GM18907 (cell line): ENCODE measurements around the gene EPM2A.
"Not testable (repeated sequence)": the region's sequence is repeated elsewhere in the genome, so short reads cannot be mapped to it uniquely, and the experiment has no call there.

Experiments used
- ATAC-seq: cut with Tn5 transposase; IDR thresholded peaks from one replicate; pipeline ENCODE4 v1.9.1; 2021; ENCODE audit warnings: mild to moderate bottlenecking, moderate library complexity; ENCODE audit not compliant: unreplicated experiment

EPM2A gene

GRCh38 chr6:145733207-145733606, 2.1 kb downstream of the EPM2A start:
- no peak for ATAC-seq

- ATAC-seq: no peak
These were observed 3.9 kb downstream of the EPM2A start for GRCh38 chr6:145731447-145731846.

GRCh38 chr6:145729887-145730286, 5.4 kb downstream of the EPM2A start:
- ATAC-seq: no peak

GRCh38 chr6:145728444-145729385, 6.6 kb downstream of the EPM2A start:
- no peak for ATAC-seq

DNA sequence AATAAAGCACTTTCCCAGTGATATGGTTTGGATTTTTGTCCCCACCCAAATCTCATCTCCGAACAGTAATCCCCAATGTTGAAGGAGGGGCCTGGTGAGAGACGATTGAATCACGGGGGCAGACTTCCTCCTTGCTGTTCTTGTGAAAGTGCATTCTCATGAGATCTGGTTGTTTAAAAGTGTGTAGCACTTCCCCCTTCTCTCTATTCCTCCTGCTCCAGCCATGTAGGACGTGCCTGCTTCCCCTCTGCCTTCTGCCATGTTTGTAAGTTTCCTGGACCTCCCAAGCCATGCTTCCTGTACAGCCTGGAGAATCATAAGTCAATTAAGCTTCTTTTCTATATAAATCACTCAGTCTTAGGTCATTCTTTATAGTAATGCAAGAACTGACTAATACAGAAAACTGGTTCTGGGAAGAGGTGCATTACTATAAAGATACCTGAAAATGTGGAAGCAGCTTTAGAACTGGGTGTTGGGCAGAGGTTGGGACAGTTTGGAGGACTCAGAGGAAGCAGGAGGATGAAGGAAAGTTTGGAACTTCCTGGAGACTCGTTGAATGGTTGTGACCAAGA, 7.4 kb downstream of the EPM2A start:
- ATAC-seq: no peak

GRCh38 chr6:145725570-145725969, 9.8 kb downstream of the EPM2A start:
- ATAC-seq: no peak

DNA sequence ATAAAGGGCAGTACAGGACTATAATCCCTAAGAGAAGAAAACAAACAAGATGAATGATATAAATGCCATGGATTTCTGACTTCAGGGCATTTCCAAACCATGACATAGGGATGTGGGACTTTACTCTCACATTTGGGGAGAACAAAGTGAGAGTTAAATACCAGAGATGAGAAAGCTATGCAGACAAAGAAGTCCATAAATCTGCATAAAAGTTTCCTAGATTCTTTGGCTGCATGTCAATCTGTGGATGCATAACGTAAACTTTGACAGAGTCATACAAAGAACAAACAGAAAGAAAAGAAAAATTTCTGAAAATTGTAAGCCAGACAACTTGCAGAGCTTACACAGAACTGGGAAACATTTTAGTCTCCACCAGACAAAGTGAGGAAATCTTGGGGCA, 11.7 kb downstream of the EPM2A start:
- no peak for ATAC-seq

DNA sequence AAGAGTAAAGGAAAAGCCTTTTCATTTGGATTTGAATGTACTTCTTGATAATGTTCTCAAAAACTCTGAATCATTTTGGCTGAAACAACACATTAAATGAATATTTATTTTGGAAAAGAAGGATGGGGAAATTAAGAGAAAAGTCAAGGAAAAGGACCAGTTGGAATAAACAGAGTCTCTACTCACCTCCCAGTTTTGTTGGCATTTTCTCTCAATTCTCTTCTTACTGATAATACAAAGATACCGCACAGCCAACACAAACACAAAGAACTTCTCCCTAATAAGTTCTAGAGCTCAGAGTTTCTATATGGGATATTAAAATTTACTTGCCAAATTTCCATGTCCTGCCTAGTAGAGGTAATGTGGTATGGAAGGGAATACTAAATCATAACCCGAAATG, 13.1 kb downstream of the EPM2A start:
- no peak for ATAC-seq

GRCh38 chr6:145721144-145721543, 14.2 kb downstream of the EPM2A start:
- no peak for ATAC-seq

GRCh38 chr6:145715426-145715825, 19.9 kb downstream of the EPM2A start:
- no peak for ATAC-seq

DNA sequence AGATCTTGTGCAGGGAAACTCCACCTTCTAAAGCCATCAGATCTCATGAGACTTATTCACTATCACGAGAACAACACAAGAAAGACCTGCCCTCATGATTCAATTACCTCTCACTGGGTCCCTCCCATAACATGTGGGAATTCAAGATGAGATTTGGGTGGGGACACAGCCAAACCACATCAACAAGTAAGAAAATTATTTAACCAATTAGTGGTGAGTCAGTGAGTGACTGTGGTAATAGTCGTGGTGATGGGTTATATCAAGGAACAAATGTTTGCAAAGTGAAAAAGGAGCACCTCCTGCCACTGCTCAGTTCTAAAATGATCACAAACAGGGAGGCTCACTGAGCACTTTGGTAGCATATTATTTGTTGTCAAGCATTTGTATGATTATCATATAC, 20.6 kb downstream of the EPM2A start:
- ATAC-seq: no peak

GRCh38 chr6:145713773-145714172, 21.5 kb downstream of the EPM2A start:
- ATAC-seq: no peak

DNA sequence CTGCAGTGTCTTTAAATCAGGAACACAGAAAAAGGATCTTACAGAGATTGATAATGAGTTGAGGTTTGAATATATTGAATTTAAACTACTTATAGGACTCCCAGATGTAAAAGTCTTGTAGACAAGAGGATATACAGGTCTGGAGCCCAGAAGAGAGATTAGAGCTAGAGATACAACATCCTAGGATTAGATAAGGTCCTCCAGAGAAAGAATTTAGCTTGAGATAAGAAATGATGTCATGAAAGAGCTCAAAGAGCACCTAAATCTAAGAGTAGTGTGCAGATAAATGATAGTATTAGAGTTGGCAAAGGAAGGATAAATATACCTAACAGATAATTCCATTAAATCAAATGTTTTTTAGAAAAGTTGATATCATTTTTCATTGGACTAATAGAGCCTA, 23.9 kb downstream of the EPM2A start:
- no peak for ATAC-seq

DNA sequence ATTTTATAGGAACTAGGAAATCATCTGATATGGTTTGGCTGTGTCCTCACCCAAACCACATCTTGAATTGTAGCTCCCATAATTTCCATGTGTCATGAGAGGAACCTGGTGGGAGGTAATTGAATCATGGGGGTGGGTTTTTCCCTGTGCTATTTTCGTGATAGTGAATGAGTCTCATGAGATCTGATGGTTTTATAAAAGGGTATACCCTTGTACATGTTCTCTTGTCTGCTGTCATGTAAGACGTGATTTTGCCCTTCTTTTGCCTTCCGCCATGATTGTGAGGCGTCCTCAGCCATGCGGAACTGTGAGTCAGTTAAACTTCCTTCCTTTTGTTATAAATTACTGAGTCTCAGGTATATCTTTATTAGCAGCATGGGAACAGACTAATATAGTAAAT, 27.9 kb downstream of the EPM2A start:
- no peak for ATAC-seq

GRCh38 chr6:145705561-145705960, 29.8 kb downstream of the EPM2A start:
- ATAC-seq: no peak

GRCh38 chr6:145704143-145704781, 31.1 kb downstream of the EPM2A start:
- ATAC-seq: no peak

- ATAC-seq: no peak
These were observed 35.9 kb downstream of the EPM2A start for GRCh38 chr6:145699462-145699861.

DNA sequence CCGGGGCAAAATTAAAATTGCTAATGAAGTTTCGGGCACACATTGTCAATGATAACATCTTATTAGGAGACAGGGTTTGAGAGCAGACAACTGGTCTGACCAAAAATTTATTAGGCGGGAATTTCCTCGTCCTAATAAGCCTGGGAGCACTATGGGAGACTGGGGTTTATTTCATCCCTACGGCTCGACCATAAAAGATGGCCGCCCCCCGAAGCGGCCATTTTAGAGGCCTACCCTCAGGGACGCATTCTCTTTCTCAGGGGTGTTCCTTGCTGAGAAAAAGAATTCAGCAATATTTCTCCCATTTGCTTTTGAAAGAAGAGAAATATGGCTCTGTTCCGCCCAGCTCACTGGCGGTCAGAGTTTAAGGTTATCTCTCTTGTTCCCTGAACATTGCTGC, 37.9 kb downstream of the EPM2A start:
- ATAC-seq: not testable (repeated sequence)

DNA sequence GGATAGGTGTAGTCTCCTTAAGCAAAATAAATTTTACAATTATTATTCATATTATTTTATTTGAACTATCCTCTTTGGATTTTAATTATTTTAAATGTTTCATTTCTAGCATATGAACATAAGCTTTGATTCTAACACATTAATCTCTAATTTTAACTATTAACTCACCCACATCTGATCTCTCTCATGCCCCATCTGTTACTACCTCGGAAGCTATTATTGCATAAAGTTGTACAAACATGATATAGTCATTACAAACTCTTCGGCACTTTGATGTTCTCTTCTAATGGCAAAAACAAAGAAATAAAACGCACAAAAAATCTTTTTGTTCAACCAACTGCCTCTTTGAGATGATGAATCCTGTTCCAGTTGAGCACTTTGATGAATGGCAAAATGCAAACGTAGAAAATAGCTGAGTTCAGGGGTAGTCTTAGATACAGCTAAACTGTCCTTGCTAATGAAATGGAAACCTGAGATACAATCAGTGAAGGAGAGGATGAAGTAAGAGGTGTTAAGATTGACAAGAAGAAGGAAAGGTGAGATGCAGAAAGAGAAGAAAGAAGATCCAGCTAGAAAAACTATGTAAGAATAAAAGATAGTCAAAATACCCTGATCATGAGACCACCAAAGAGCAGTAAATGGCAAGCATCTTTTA, 41.1 kb downstream of the EPM2A start:
- ATAC-seq: no peak

DNA sequence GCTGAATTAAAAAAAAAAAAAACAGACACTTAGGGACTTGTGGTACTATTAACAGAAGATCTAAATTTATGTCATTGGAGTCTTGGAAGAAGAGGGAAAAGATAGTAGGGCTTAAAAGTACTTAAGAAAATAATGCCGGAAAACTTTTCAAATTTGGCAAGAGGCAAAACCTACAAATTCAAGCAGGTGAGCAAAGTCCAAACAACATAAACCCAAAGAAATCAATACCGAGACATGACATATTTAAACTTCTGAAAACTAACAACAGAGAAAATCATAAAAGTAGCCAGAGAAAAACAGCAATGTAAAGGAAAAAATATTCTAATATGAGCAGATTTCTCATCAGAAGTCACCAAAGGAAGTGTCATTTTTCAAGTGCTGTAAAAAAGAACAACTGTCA, 44.4 kb downstream of the EPM2A start:
- no peak for ATAC-seq

DNA sequence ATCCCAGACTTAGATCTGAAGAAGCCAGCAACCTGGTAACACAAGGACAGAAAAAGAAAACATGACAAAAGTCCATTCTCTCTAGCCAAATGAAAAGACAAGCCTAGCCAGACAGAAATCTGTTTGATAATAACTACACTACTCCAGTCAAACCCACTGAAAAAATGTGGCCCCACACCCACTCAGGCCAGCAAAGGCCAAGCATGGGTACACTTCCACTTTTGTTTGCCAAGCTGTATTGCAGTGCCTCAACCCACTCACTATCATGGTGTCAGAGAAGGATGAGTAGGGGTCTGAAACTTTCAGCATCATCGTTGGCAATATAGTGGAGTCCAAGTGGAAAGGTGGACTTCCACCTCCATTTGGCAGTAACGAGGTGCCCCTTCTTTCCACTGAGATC, 45.8 kb downstream of the EPM2A start:
- no peak for ATAC-seq
